Measurements from ENCODE around the gene OR5C1. TPM values are rescaled to one million over a fixed set of nuclear protein-coding genes. Genes with fewer than 3 reads are reported as not detected.

Gene OR5C1
- total and polyA plus RNA-seq, 9 of the 15 experiments (the other 6 are each of a cell fraction or from before 2014, with no cell fraction given), result not detected

- Histone ChIP-seq H4K20me1 (replicated peaks; ENCODE audit: control insufficient read depth, insufficient read depth, low read length) (no peaks in the 10 kb centered on the region), H3K4me2 (ENCODE audit: insufficient read depth, low read length) (no peak overlapping the region), H3K4me1 (replicated peaks in 1 of 2; ENCODE audit: control insufficient read depth in 2 of 2, insufficient read depth in 2 of 2, low read length in 2 of 2) (no peaks in the 10 kb centered on the region; a peak in 1 of 5 replicates), H3K27ac (ENCODE audit: extremely low read depth, low read depth, low read length) (no peak overlapping the region), H3K9me3 (replicated peaks; ENCODE audit: control insufficient read depth, insufficient read depth, low read depth, low read length) (no peaks in the 10 kb centered on the region), H3K27me3 (ENCODE audit: control insufficient read depth in 2 of 2, insufficient read depth in 2 of 2, low read length in 2 of 2) (peaks cover 26 to 30% of the 10 kb centered on the region in 2 experiments), H3K4me3 (no peak overlapping the region), H3K9me1 (ENCODE audit: control insufficient read depth, insufficient read depth, low read length) (no peaks in the 10 kb centered on the region), H2AFZ (ENCODE audit: low read depth, low read length) (no peak overlapping the region), H3K9ac (ENCODE audit: insufficient read depth in 1 of 2, low read depth in 2 of 2, low read length in 2 of 2) (no peak overlapping the region), H3K36me3 (ENCODE audit: control insufficient read depth, insufficient read depth, low read length) (no peaks in the 10 kb centered on the region), H3K79me2 (ENCODE audit: control insufficient read depth, insufficient read depth, low read length) (no peaks in the 10 kb centered on the region)
- DNase-seq (ENCODE audit: extremely low read depth in 1 of 4, low spot score in 3 of 4) (no peak), FAIRE-seq (no peak), ATAC-seq (peak; percentile 43; the same call in 2 of the 3 replicates)
- 2% methylated on average over 28 of the region's 28 CpGs for WGBS (ENCODE audit: insufficient coverage, low coverage, missing lambda C conversion rate)
- no TSS peak for BruUV-seq (replicated peaks)
- CTCF ChIA-PET (ENCODE audit: low intra/inter-chr PET ratio), result no interaction called here
- POLR2A ChIA-PET, result interaction anchor here (0.6 kb wide), 1 partner anchor 13 kb away, joined by 3 read pairs; no protein-coding TSS in a partner anchor
- intact Hi-C loops (cut with micrococcal nuclease) (no loop called here), in situ Hi-C loops (cut with MboI) (no loop called here)
- TF ChIP-seq CREB3 (tag; conservative IDR thresholded peaks at IDR 0.05; ENCODE audit: low read depth) (no peak), SAFB (IDR thresholded peaks at IDR 0.05; ENCODE audit: borderline replicate concordance, low read depth, low read length) (no peak), C11orf30 (IDR thresholded peaks at IDR 0.05; ENCODE audit: low read depth) (no peak), ASH1L (IDR thresholded peaks at IDR 0.05; ENCODE audit: borderline replicate concordance, low read depth, partially characterized antibody) (no peak), MTA1 (IDR thresholded peaks at IDR 0.05; ENCODE audit: borderline replicate concordance) (no peak), ESRRA (IDR thresholded peaks at IDR 0.05; ENCODE audit: borderline replicate concordance, low read depth) (no peak), ZBTB49 (CRISPR knock-in tag; IDR thresholded peaks at IDR 0.05; ENCODE audit: borderline replicate concordance) (no peak), NFYB (IDR thresholded peaks at IDR 0.05; ENCODE audit: extremely low read depth, insufficient read length) (no peak), PRDM10 (IDR thresholded peaks at IDR 0.05; ENCODE audit: partially characterized antibody) (no peak), NFRKB (IDR thresholded peaks at IDR 0.05; ENCODE audit: low read depth) (no peak), SMAD4 (CRISPR knock-in tag; conservative IDR thresholded peaks at IDR 0.05) (no peak), NEUROD1 (IDR thresholded peaks at IDR 0.05; ENCODE audit: borderline replicate concordance, low read depth, low read length, partially characterized antibody) (no peak), PRPF4 (IDR thresholded peaks at IDR 0.05; ENCODE audit: insufficient read depth, low read depth, low read length, poor library complexity, severe bottlenecking) (no peak), GABPB2 (CRISPR knock-in tag; conservative IDR thresholded peaks at IDR 0.05) (no peak), ZNF165 (CRISPR knock-in tag; IDR thresholded peaks at IDR 0.05; ENCODE audit: borderline replicate concordance) (no peak)
Measured at GRCh38 chr9:122789256-122790046, 718 bp downstream of the OR5C1 start.

All from K562 (cell line).